ENCODE measurements around the gene HNRNPM. TPM values are rescaled to one million over a fixed set of nuclear protein-coding genes. Genes with fewer than 3 reads are reported as not detected.
"Not testable (repeated sequence)": the region's sequence is repeated elsewhere in the genome, so short reads cannot be mapped to it uniquely, and the experiment has no call there.

Gene HNRNPM
- 66.9 TPM for total RNA-seq

DNA sequence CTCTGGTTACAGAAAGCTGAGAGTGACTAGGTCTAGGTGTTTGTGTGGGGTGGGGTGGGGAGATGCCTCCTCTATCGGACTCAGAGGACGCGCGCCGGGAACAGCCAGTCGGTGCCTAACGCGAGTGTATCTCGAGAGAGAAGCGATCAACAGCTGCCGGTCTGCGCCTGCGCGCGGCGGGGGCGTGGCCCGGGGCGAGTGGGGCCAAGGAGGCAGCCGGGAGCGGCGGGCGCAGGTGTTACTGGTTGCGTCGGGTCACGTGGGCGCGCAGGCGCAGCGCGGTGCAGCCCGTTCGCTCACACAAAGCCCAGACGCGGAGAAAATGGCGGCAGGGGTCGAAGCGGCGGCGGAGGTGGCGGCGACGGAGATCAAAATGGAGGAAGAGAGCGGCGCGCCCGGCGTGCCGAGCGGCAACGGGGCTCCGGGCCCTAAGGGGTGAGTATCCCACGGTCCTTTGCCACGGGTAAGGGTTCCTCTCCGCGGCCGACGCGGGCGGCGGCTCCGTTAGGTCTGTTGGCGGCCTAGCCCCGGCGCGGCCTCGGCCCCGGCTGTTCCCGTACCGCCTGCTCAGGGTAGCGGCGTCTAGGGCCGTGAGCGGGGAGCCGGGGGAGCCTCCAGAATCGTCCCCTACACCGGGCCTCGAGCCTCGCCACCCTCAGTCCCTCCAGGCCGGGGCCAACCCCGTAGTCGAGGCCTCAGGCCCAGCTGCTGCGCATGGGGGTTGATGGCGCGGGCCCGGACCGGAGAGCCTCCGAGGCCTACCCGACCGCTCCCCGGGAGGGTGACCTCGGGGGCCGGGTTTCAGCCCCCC, at the start of gene HNRNPM:
Gene HNRNPM (plus strand): TSS at position 299 of the 811 bp plus-strand sequence. CDS start 24 bp downstream, at position 323.
- peak; percentile 100 for DNase-seq (ENCODE audit: low spot score)
- peak; percentile 90 for ATAC-seq

GRCh38 chr19:8395621-8396082, 49.1 kb upstream of the HNRNPM start:
- DNase-seq (ENCODE audit: low spot score) (no peak), ATAC-seq (no peak)

DNA sequence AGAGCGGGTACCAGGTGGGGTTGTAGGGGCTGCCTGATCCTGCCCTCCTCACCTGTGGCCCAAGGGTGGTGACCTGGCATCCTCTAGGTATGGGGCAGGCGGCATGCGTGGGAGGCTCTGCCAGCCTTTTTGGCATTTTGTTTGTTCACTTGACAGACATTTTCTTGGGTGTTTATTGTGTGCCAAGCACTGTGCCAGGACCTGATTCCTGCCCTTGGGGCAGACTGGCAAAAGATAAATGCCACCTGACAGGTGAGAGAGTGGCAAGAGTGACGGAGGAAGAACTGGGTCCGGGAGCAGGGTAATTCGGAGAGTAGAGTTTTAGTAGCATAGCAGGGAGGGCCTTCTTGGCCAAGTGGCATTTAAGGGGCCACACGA, 48.6 kb upstream of the HNRNPM start:
- DNase-seq (ENCODE audit: low spot score) = no peak
- ATAC-seq = no peak

GRCh38 chr19:8396563-8397203, 48.1 kb upstream of the HNRNPM start:
- ATAC-seq (peak; percentile 45), DNase-seq (ENCODE audit: low spot score) (no peak)

DNA sequence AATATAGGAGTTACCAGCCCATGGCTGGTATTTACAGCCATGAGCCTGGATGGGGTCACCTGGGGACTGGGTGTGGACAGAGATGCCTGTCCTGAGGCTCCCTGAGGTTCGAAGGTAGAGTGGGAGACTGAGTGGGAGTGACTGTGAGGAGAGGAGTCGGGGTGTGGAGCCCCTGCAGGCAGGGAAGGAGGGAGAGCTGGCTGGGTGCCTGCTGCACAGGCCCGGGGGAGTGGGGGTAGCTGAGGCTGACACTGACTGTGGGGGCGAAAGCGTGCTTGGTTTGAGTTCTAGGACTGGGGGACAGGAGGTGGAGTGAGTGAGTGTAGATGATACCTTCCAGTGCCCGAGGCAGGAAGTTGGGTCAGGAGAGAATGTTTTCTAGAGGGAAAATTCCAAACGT, 47.5 kb upstream of the HNRNPM start:
- DNase-seq (ENCODE audit: low spot score) = no peak
- no peak for ATAC-seq

DNA sequence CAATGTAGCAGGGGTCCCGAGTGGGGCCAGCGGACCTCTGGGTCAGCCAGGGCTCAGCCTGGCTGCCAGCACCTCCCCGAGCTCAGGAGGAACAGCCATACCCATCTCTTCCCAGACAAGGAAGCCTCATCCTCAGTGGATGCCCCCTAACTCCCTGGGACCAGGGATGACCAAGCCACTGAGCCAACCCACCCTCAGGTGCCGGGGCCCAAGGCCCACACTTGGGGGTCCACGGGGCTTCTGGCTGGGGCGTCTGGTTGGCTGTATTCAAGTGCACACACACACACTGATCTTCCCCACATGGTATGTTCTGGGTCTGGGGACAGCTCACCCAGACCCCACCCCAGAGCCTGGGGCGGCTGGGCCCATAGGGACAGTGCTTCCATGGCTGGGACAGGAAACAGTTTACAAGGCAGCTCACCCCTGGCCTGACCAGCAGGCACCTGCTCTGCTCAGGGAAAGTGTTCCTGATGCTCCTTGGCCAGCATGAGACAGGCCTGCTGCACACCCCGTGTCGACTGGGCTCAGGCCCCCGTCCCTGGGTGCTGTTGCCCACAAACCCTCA, 46.9 kb upstream of the HNRNPM start:
- no peak for DNase-seq (ENCODE audit: low spot score)

GRCh38 chr19:8398311-8398771, 46.4 kb upstream of the HNRNPM start:
- no peak for ATAC-seq
- no peak for DNase-seq (ENCODE audit: low spot score)

More for the DNA sequence above, 46.9 kb upstream of the HNRNPM start:
- no peak for ATAC-seq

DNA sequence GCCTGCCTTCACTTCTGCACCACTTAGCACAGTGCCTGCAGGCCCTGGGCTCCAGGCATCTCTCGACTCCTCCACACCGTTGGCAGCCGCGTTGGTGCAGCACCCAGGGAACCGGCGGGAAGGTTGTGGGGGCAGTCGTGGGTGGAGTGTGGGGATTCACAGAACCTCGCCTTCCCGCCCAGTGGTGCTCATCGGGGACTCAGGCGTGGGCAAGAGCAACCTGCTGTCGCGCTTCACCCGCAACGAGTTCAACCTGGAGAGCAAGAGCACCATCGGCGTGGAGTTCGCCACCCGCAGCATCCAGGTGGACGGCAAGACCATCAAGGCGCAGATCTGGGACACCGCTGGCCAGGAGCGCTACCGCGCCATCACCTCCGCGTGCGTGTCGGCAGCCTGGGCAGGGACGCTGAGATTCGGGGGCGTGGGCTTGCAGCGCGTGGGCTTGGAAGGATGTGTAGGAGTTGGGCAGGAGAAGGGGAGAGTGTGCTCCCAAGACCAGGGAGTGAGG, 45.0 kb upstream of the HNRNPM start:
- no peak for DNase-seq (ENCODE audit: low spot score)

GRCh38 chr19:8401981-8402411, 42.8 kb upstream of the HNRNPM start:
- DNase-seq (ENCODE audit: low spot score) = no peak
- ATAC-seq = no peak

More for the DNA sequence above, 45.0 kb upstream of the HNRNPM start:
- no peak for ATAC-seq

GRCh38 chr19:8403098-8403819, 41.5 kb upstream of the HNRNPM start:
- DNase-seq (ENCODE audit: low spot score) (no peak), ATAC-seq (no peak)

- no peak for DNase-seq (ENCODE audit: low spot score)
- ATAC-seq = no peak
Measured at GRCh38 chr19:8403820-8404109, 41.0 kb upstream of the HNRNPM start.

DNA sequence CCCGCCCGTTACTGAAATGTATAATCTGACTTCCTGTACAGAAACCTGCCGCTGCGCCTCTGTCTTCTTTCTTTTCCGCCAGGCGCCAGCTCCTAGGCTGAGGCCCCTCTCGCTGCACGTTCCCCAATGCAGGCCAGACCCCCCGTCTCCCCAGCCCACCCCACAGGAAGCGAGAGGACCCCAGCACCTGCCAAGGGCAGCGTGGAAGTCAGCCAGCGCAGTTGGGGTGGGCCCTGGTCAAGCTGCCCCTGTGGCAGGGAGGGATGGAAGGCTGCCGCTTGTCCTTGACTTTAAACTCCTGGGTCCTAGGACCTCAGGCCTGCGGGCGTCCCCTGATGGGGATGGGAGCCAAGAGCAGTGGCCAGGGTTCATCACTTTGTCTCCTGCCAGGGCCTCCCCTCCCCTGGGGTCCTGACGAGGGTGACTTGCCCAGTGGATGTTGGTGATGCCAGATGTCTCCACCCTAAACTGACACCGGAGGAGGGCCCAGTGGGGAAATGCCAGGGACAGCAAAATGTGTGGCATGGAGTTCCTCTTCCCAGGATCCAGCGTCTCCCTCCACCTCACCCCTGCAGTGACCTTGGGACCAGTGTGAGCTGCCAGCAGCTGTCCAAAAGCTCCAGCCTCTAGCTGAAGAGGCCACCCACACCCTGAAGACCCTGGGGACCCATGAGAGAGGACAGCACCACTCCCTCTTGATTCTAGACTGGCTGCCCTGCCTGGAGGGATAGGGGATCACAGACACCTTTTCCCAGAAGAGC, 40.2 kb upstream of the HNRNPM start:
- DNase-seq (ENCODE audit: low spot score) = no peak
- peak; percentile 69 for ATAC-seq

- ATAC-seq = not testable (repeated sequence)
Measured at GRCh38 chr19:8410718-8411117, 34.1 kb upstream of the HNRNPM start.

DNA sequence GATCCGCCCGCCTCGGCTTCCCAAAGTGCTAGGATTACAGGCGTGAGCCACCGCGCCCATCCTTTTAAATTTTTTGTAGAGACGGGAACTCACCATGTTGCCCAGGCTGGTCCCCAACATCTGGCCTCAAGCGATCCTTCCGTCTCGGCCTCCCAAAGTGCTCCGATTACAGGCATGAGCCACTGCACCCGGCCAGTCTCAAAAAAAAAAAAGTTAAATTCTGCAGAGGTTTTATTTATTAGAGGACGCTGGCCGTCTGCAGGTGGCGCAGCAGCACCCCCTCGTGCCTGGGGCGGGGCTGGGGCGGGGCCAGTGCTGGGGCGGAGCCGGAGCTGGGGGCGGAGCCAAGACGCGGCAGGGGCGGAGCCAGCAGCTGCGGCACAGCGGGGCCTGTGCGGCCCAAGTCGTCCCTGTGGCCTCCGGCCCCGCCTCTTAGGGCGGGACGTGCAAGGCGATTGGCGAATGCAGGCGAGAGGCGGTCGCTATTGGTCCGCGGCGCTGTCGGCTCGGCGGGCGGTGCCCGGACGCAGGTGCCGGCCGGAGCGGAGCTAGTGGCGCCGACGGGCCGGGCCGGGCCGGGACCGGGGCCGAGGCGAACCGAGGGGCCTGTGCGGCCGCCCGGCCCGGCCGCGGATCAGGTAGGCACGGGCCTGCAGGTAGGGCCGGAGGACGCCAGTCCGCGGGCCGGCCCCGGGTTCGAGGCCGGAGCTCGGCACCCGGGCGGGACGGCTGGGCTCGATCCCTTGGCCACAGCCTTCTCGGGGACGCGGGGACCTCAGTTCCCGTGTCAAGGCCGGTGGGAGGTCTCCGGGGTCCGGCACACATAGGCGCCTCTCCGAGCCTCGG, 31.8 kb upstream of the HNRNPM start, which contains the start of gene MARCHF2:
Gene MARCHF2 (plus strand): TSS at position 523 of the 846 bp plus-strand sequence. CDS start 8,536 bp downstream, outside the sequence.
- DNase-seq (ENCODE audit: low spot score) (peak; percentile 98), ATAC-seq (peak; percentile 98)

More at GRCh38 chr19:8410718-8411117, 34.1 kb upstream of the HNRNPM start:
- DNase-seq (ENCODE audit: low spot score) = not testable (repeated sequence)

GRCh38 chr19:8413629-8413995, 31.2 kb upstream of the HNRNPM start:
- DNase-seq (ENCODE audit: low spot score) (no peak), ATAC-seq (no peak)

DNA sequence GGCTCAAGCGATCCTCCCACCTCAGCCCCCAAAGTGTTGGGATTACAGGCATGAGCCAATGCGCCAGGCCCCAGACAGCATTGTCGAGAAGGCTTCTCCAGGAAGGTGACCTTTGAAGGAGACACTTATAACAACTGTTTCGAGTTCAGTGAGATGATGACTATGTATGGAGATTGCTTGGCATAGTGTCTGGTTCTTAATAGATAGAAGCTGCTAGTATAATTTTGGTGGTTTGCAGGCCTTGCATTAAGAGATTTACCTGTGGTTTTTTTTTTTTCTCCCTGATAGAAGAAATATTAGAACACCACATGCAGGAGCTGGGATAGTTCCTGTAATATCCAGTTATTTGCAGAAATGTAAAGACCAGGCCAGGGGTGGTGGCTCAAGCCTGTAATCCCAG, 28.0 kb upstream of the HNRNPM start:
- DNase-seq (ENCODE audit: low spot score) (no peak), ATAC-seq (no peak)

- DNase-seq (ENCODE audit: low spot score) (peak; percentile 88), ATAC-seq (peak; percentile 78)
Measured at GRCh38 chr19:8421484-8422461, 23.0 kb upstream of the HNRNPM start.

- peak; percentile 93 for DNase-seq (ENCODE audit: low spot score)
- peak; percentile 79 for ATAC-seq
Measured at GRCh38 chr19:8423817-8424223, 21.0 kb upstream of the HNRNPM start.
